ENCODE data around the gene DNAJB8. TPM values are rescaled to one million over a fixed set of nuclear protein-coding genes. Genes with fewer than 3 reads are reported as not detected.
A peak's percentile ranks its signal among the peaks of the same experiment; 100 is the strongest.

Gene DNAJB8
- total and polyA plus RNA-seq, 9 of the 15 experiments (the other 6 are each of a cell fraction or from before 2014, with no cell fraction given): not detected

GRCh38 chr3:128415773-128416577, 50.7 kb downstream of the DNAJB8 start (continued):
- TF ChIP-seq TEAD4 (IDR thresholded peaks at IDR 0.05; ENCODE audit: low read length) (peak; percentile 88), TEAD4 (CRISPR knock-in tag; IDR thresholded peaks at IDR 0.05; ENCODE audit: borderline replicate concordance) (no peak), SAFB2 (IDR thresholded peaks at IDR 0.05; ENCODE audit: borderline replicate concordance, low read depth, low read length, severe bottlenecking) (no peak), MCM3 (IDR thresholded peaks at IDR 0.05) (no peak), GTF2A2 (tag; IDR thresholded peaks at IDR 0.05) (no peak), SMAD1 (IDR thresholded peaks at IDR 0.05; ENCODE audit: low read depth, low read length, partially characterized antibody) (peak; percentile 46), HMGXB4 (CRISPR knock-in tag; IDR thresholded peaks at IDR 0.05) (no peak), HLTF (IDR thresholded peaks at IDR 0.05) (no peak), ARID4B (CRISPR knock-in tag; IDR thresholded peaks at IDR 0.05) (no peak), SNRNP70 (optimal IDR thresholded peaks at IDR 0.05; ENCODE audit: low read depth, low read length) (no peak), AFF1 (IDR thresholded peaks at IDR 0.05; ENCODE audit: low read depth in 1 of 2, partially characterized antibody in 2 of 2) (peak; percentile 47 to 67), CEBPB (tag; IDR thresholded peaks at IDR 0.05) (no peak), ZNF41 (CRISPR knock-in tag; conservative IDR thresholded peaks at IDR 0.05) (no peak; the same call in 1 of the 2 replicates), KLF6 (CRISPR knock-in tag; IDR thresholded peaks at IDR 0.05; ENCODE audit: borderline replicate concordance) (peak; percentile 87; the same call in 1 of the 2 replicates)

Measured in K562 (cell line).